Breast epithelium (tissue), 3 donors: ENCODE data around the gene ADAMTSL3.

Source experiments
- POLR2AphosphoS5 ChIP-seq, 3 donors: sonication (generic); formaldehyde crosslinking; IDR thresholded peaks; one replicate each; pipeline ENCODE4 v1.6.1; 2017; ENCODE audit warnings: antibody characterized with exemption in 3 of 3
- TF ChIP-seq, protein P1 (sequence below), 3 donors: fragments of 450-650 bp; IDR thresholded peaks; one replicate each; pipeline ENCODE4 v1.5.1; 2016 to 2017; ENCODE audit warnings: antibody characterized with exemption in 3 of 3, mild to moderate bottlenecking in 3 of 3, moderate library complexity in 3 of 3

DNA sequence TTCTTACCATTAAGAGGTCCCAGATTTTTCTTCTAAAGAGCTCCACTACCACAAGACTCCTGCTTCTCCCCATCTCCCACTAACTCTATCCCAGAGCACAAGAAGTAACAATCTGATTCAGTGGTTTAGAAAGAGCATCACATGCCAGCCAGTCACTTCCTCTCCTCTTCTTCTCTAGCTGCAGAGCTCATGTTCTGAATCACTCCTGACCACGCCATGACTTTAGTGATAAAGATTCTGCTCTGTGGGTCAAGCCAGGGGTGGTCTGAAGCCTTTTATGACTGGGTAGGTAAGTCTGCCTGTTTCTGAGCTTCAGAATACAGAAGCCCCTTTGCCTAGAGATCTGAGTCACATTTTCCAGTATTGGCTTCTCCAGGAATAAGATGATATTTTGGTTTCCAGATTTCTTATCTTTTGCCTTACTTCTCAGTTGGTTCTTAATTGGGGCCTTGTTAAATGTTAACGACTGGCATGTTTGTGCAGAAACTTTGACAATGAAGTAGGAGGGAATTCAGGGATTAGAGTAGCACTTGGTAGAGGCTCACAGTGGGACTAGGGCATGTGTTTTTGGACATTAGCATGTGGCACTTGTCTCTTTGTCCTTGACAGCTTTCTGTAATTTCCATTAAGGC lies 27.6 kb upstream of the ADAMTSL3 start:
- TF ChIP-seq, protein P1, sequence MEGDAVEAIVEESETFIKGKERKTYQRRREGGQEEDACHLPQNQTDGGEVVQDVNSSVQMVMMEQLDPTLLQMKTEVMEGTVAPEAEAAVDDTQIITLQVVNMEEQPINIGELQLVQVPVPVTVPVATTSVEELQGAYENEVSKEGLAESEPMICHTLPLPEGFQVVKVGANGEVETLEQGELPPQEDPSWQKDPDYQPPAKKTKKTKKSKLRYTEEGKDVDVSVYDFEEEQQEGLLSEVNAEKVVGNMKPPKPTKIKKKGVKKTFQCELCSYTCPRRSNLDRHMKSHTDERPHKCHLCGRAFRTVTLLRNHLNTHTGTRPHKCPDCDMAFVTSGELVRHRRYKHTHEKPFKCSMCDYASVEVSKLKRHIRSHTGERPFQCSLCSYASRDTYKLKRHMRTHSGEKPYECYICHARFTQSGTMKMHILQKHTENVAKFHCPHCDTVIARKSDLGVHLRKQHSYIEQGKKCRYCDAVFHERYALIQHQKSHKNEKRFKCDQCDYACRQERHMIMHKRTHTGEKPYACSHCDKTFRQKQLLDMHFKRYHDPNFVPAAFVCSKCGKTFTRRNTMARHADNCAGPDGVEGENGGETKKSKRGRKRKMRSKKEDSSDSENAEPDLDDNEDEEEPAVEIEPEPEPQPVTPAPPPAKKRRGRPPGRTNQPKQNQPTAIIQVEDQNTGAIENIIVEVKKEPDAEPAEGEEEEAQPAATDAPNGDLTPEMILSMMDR (IDR thresholded peaks at IDR 0.05), result no peak
- no peak for TF ChIP-seq POLR2AphosphoS5 (IDR thresholded peaks at IDR 0.05)
